D721Med (cell line): Measurements from ENCODE around the gene TTLL3.
A peak's percentile ranks its signal among the peaks of the same experiment; 100 is the strongest.

Experiments
- DNase-seq: peaks from one replicate; pipeline ENCODE4 v3.0.0; 2011; ENCODE audit warnings: low spot score; ENCODE audit not compliant: insufficient read length
- FAIRE-seq: peaks from 2 replicates; lab custom pipeline; 2011; peaks lifted over from hg19 to GRCh38; lab: Jason Lieb, UNC
- CTCF ChIP-seq: IDR thresholded peaks from 2 replicates; pipeline ENCODE4 v1.5.1; 2012; ENCODE audit warnings: mild to moderate bottlenecking, control low read depth; ENCODE audit not compliant: insufficient read depth; ENCODE audit errors: missing control alignments

TTLL3 gene

GRCh38 chr3:9781978-9782603 lies 28.0 kb upstream of the TTLL3 start:
- FAIRE-seq (no peak), DNase-seq (no peak)
- TF ChIP-seq CTCF, result no peak

GRCh38 chr3:9782770-9783169 lies 27.3 kb upstream of the TTLL3 start:
- DNase-seq (no peak), FAIRE-seq (no peak)
- TF ChIP-seq CTCF, result peak; percentile 34

- FAIRE-seq, result no peak
- DNase-seq, result no peak
- no peak for TF ChIP-seq CTCF
Observed at GRCh38 chr3:9783954-9784353, 26.1 kb upstream of the TTLL3 start.

GRCh38 chr3:9784965-9785364 lies 25.1 kb upstream of the TTLL3 start:
- no peak for TF ChIP-seq CTCF
- DNase-seq (no peak), FAIRE-seq (no peak)

- no peak for TF ChIP-seq CTCF
- FAIRE-seq, result no peak
- no peak for DNase-seq
Observed at GRCh38 chr3:9785602-9786001, 24.5 kb upstream of the TTLL3 start.

GRCh38 chr3:9786209-9786739 lies 23.8 kb upstream of the TTLL3 start:
- FAIRE-seq (no peak), DNase-seq (no peak)
- TF ChIP-seq CTCF, result no peak
